Measurements from ENCODE around the gene BTD.

The BTD gene

GRCh38 chr3:15623535-15624440 is 22.2 kb downstream of the BTD start:
- TF ChIP-seq GATA3 (IDR thresholded peaks at IDR 0.05; ENCODE audit: low read depth, low read length) (no peak), GATA2 (IDR thresholded peaks at IDR 0.05; ENCODE audit: low read depth, low read length) (no peak)

GRCh38 chr3:15628967-15629366 is 27.4 kb downstream of the BTD start:
- TF ChIP-seq GATA3 (IDR thresholded peaks at IDR 0.05; ENCODE audit: low read depth, low read length) (no peak), GATA2 (IDR thresholded peaks at IDR 0.05; ENCODE audit: low read depth, low read length) (no peak)

- TF ChIP-seq GATA3 (IDR thresholded peaks at IDR 0.05; ENCODE audit: low read depth, low read length): no peak
- no peak for TF ChIP-seq GATA2 (IDR thresholded peaks at IDR 0.05; ENCODE audit: low read depth, low read length)
Measured at GRCh38 chr3:15629860-15630597, 28.5 kb downstream of the BTD start.

- no peak for TF ChIP-seq GATA3 (IDR thresholded peaks at IDR 0.05; ENCODE audit: low read depth, low read length)
- 0 out of 2 replicates have a peak, but pooled peaks have one; percentile 13 for TF ChIP-seq GATA2 (IDR thresholded peaks at IDR 0.05; ENCODE audit: low read depth, low read length)
Measured at GRCh38 chr3:15630646-15631350, 29.3 kb downstream of the BTD start.

GRCh38 chr3:15631426-15632211 is 30.1 kb downstream of the BTD start:
- TF ChIP-seq GATA2 (IDR thresholded peaks at IDR 0.05; ENCODE audit: low read depth, low read length): no peak
- TF ChIP-seq GATA3 (IDR thresholded peaks at IDR 0.05; ENCODE audit: low read depth, low read length): no peak

GRCh38 chr3:15632212-15632580 is 30.7 kb downstream of the BTD start:
- TF ChIP-seq GATA2 (IDR thresholded peaks at IDR 0.05; ENCODE audit: low read depth, low read length): no peak
- TF ChIP-seq GATA3 (IDR thresholded peaks at IDR 0.05; ENCODE audit: low read depth, low read length): no peak

- no peak for TF ChIP-seq GATA3 (IDR thresholded peaks at IDR 0.05; ENCODE audit: low read depth, low read length)
- no peak for TF ChIP-seq GATA2 (IDR thresholded peaks at IDR 0.05; ENCODE audit: low read depth, low read length)
Measured at GRCh38 chr3:15633159-15633558, 31.6 kb downstream of the BTD start.

GRCh38 chr3:15633766-15634598 is 32.4 kb downstream of the BTD start:
- TF ChIP-seq GATA2 (IDR thresholded peaks at IDR 0.05; ENCODE audit: low read depth, low read length) (peak; percentile 57), GATA3 (IDR thresholded peaks at IDR 0.05; ENCODE audit: low read depth, low read length) (no peak)

- TF ChIP-seq GATA3 (IDR thresholded peaks at IDR 0.05; ENCODE audit: low read depth, low read length) (no peak), GATA2 (IDR thresholded peaks at IDR 0.05; ENCODE audit: low read depth, low read length) (no peak)
Measured at GRCh38 chr3:15634671-15635070, 33.1 kb downstream of the BTD start.

GRCh38 chr3:15635121-15635661 is 33.6 kb downstream of the BTD start:
- TF ChIP-seq GATA2 (IDR thresholded peaks at IDR 0.05; ENCODE audit: low read depth, low read length) (no peak), GATA3 (IDR thresholded peaks at IDR 0.05; ENCODE audit: low read depth, low read length) (no peak)

- no peak for TF ChIP-seq GATA2 (IDR thresholded peaks at IDR 0.05; ENCODE audit: low read depth, low read length)
- TF ChIP-seq GATA3 (IDR thresholded peaks at IDR 0.05; ENCODE audit: low read depth, low read length): no peak
Measured at GRCh38 chr3:15636028-15636709, 34.6 kb downstream of the BTD start.

Data from SH-SY5Y (cell line).